ENCODE data around the gene COPS7A.
"Not testable (repeated sequence)": the region's sequence is repeated elsewhere in the genome, so short reads cannot be mapped to it uniquely, and the experiment has no call there.

Gene COPS7A

GRCh38 chr12:6708351-6708750, 15.5 kb upstream of the COPS7A start:
- not testable (repeated sequence) for H3K4me3 ChIP-seq (ENCODE audit: low read depth, low read length); H3K27ac ChIP-seq (ENCODE audit: low read depth, low read length); H3K9me3 ChIP-seq (ENCODE audit: control insufficient read depth, insufficient read depth, low read length); H3K9ac ChIP-seq (ENCODE audit: low read depth, low read length); H3K36me3 ChIP-seq (ENCODE audit: control insufficient read depth, insufficient read depth, low read length); H3K4me1 ChIP-seq (ENCODE audit: control insufficient read depth, insufficient read depth, low read length); H3K27me3 ChIP-seq (ENCODE audit: control insufficient read depth, insufficient read depth, low read length)

DNA sequence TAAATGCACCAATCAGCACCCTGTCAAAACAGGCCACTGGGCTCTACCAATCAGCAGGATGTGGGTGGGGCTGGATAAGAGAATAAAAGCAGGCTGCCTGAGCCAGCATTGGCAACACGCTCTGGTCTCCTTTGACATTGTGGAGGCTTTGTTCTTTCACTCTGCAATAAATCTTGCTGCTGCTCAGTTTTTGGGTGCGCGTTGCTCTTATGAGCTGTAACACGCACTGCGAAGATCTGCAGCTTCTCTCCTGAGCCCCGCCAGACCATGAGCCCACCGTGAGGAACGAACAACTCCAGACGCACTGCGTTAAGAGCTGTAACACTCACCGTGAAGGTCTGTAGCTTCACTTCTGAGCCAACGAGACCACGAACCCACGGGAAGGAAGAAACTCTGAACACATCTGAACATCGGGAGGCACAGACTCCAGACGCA, 14.9 kb upstream of the COPS7A start:
- Histone ChIP-seq H3K4me1 (ENCODE audit: control insufficient read depth, insufficient read depth, low read length) (no peaks in the 10 kb centered on the region), H3K4me3 (ENCODE audit: low read depth, low read length) (no peak overlapping the region), H3K9ac (ENCODE audit: low read depth, low read length) (no peak overlapping the region), H3K27me3 (ENCODE audit: control insufficient read depth, insufficient read depth, low read length) (no peaks in the 10 kb centered on the region), H3K27ac (ENCODE audit: low read depth, low read length) (no peak overlapping the region), H3K9me3 (ENCODE audit: control insufficient read depth, insufficient read depth, low read length) (no peaks in the 10 kb centered on the region), H3K36me3 (ENCODE audit: control insufficient read depth, insufficient read depth, low read length) (no peaks in the 10 kb centered on the region)

DNA sequence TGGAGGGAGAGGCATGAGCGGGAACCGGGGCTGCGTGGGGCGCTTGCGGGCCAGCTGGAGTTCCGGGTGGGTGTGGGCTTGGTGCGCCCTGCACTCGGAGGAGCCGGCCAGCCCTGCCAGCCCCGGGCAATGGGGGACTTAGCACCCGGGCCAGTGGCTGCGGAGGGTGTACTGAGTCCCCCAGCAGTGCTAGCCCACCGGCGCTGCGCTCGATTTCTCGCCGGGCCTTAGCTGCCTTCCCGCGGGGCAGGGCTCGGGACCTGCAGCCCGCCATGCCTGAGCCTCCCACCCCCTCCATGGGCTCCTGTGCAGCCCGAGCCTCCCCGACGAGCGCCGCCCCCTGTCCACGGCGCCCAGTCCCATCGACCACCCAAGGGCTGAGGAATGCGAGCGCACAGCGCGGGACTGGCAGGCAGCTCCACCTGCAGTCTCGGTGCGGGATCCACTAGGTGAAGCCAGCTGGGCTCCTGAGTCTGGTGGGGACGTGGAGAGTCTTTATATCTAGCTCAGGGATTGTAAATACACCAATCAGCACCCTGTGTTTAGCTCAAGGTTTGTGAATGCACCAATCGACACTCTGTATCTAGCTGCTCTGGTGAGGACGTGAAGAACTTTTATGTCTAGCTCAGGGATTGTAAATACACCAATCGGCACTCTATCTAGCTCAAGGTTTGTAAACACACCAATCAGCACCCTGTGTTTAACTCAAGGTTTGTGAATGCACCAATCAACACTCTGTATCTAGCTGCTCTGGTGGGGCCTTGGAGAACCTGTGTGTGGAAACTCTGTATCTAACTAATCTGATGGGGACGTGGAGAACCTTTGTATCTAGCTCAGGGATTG, 7.6 kb upstream of the COPS7A start:
- not testable (repeated sequence) for H3K27ac ChIP-seq (ENCODE audit: low read depth, low read length); H3K4me1 ChIP-seq (ENCODE audit: control insufficient read depth, insufficient read depth, low read length); H3K4me3 ChIP-seq (ENCODE audit: low read depth, low read length); H3K36me3 ChIP-seq (ENCODE audit: control insufficient read depth, insufficient read depth, low read length); H3K9ac ChIP-seq (ENCODE audit: low read depth, low read length); H3K9me3 ChIP-seq (ENCODE audit: control insufficient read depth, insufficient read depth, low read length); H3K27me3 ChIP-seq (ENCODE audit: control insufficient read depth, insufficient read depth, low read length)

DNA sequence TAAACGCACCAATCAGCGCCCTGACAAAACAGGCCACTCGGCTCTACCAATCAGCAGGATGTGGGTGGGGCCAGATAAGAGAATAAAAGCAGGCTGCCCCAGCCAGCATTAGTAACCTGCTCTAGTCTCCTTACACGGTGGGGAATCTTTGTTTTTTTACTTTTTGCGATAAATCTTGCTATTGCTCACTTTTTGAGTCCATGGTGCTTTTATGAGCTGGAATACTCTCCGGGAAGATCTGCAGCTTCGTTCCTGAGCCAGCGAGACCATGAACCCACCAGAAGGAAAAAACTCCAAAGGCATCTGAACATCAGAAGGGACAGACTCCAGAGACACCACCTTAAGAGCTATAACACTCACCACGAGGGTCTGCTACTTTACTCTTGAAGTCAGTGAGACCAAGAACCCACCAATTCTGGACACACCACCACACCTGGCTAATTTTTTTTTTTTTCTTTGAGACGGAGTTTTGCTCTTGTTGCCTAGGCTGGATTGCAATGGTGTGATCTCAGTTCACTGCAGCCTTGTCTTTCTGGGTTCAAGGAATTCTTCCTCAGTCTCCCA, 6.9 kb upstream of the COPS7A start:
- no peaks in the 10 kb centered on the region for H3K27me3 ChIP-seq (ENCODE audit: control insufficient read depth, insufficient read depth, low read length)
- no peaks in the 10 kb centered on the region for H3K9me3 ChIP-seq (ENCODE audit: control insufficient read depth, insufficient read depth, low read length)
- no peak overlapping the region for H3K27ac ChIP-seq (ENCODE audit: low read depth, low read length)
- H3K4me3 ChIP-seq (ENCODE audit: low read depth, low read length) = no peak overlapping the region
- no peaks in the 10 kb centered on the region for H3K4me1 ChIP-seq (ENCODE audit: control insufficient read depth, insufficient read depth, low read length)
- H3K36me3 ChIP-seq (ENCODE audit: control insufficient read depth, insufficient read depth, low read length) = no peaks in the 10 kb centered on the region
- H3K9ac ChIP-seq (ENCODE audit: low read depth, low read length) = no peak overlapping the region

- H3K9me3 ChIP-seq (ENCODE audit: control insufficient read depth, insufficient read depth, low read length) = no peaks in the 10 kb centered on the region
- H3K4me3 ChIP-seq (ENCODE audit: low read depth, low read length) = peak overlapping the region; percentile 72; the same call in 1 of the 2 replicates
- peaks cover 4% of the 10 kb centered on the region; the same call in 1 of the 2 replicates for H3K36me3 ChIP-seq (ENCODE audit: control insufficient read depth, insufficient read depth, low read length)
- H3K9ac ChIP-seq (ENCODE audit: low read depth, low read length) = no peak overlapping the region
- H3K27ac ChIP-seq (ENCODE audit: low read depth, low read length) = no peak overlapping the region
- no peaks in the 10 kb centered on the region for H3K27me3 ChIP-seq (ENCODE audit: control insufficient read depth, insufficient read depth, low read length)
- peaks cover 6% of the 10 kb centered on the region for H3K4me1 ChIP-seq (ENCODE audit: control insufficient read depth, insufficient read depth, low read length)
Observed at GRCh38 chr12:6722863-6723262, 983 bp upstream of the COPS7A start.

GRCh38 chr12:6724409-6724797, 557 bp downstream of the COPS7A start:
- H3K9me3 ChIP-seq (ENCODE audit: control insufficient read depth, insufficient read depth, low read length) = no peaks in the 10 kb centered on the region
- peaks cover 6% of the 10 kb centered on the region for H3K4me1 ChIP-seq (ENCODE audit: control insufficient read depth, insufficient read depth, low read length)
- H3K36me3 ChIP-seq (ENCODE audit: control insufficient read depth, insufficient read depth, low read length) = peaks cover 19% of the 10 kb centered on the region
- H3K27me3 ChIP-seq (ENCODE audit: control insufficient read depth, insufficient read depth, low read length) = no peaks in the 10 kb centered on the region
- peak overlapping the region; percentile 63 for H3K27ac ChIP-seq (ENCODE audit: low read depth, low read length)
- H3K9ac ChIP-seq (ENCODE audit: low read depth, low read length) = peak overlapping the region; percentile 49
- peak overlapping the region; percentile 72 for H3K4me3 ChIP-seq (ENCODE audit: low read depth, low read length)

- Histone ChIP-seq H3K9me3 (ENCODE audit: control insufficient read depth, insufficient read depth, low read length) (no peaks in the 10 kb centered on the region), H3K36me3 (ENCODE audit: control insufficient read depth, insufficient read depth, low read length) (peaks cover 29% of the 10 kb centered on the region), H3K27me3 (ENCODE audit: control insufficient read depth, insufficient read depth, low read length) (no peaks in the 10 kb centered on the region), H3K9ac (ENCODE audit: low read depth, low read length) (no peak overlapping the region), H3K4me1 (ENCODE audit: control insufficient read depth, insufficient read depth, low read length) (peaks cover 6% of the 10 kb centered on the region), H3K4me3 (ENCODE audit: low read depth, low read length) (no peak overlapping the region), H3K27ac (ENCODE audit: low read depth, low read length) (no peak overlapping the region)
Observed at GRCh38 chr12:6725350-6725749, 1.5 kb downstream of the COPS7A start.

GRCh38 chr12:6729186-6729585, 5.3 kb downstream of the COPS7A start:
- no peaks in the 10 kb centered on the region for H3K9me3 ChIP-seq (ENCODE audit: control insufficient read depth, insufficient read depth, low read length)
- peaks cover 6% of the 10 kb centered on the region for H3K4me1 ChIP-seq (ENCODE audit: control insufficient read depth, insufficient read depth, low read length)
- H3K4me3 ChIP-seq (ENCODE audit: low read depth, low read length) = no peak overlapping the region
- no peak overlapping the region for H3K27ac ChIP-seq (ENCODE audit: low read depth, low read length)
- peaks cover 44% of the 10 kb centered on the region for H3K36me3 ChIP-seq (ENCODE audit: control insufficient read depth, insufficient read depth, low read length)
- H3K9ac ChIP-seq (ENCODE audit: low read depth, low read length) = no peak overlapping the region
- H3K27me3 ChIP-seq (ENCODE audit: control insufficient read depth, insufficient read depth, low read length) = no peaks in the 10 kb centered on the region

- no peak overlapping the region for H3K9ac ChIP-seq (ENCODE audit: low read depth, low read length)
Observed at GRCh38 chr12:6730169-6730568, 6.3 kb downstream of the COPS7A start.

DNA sequence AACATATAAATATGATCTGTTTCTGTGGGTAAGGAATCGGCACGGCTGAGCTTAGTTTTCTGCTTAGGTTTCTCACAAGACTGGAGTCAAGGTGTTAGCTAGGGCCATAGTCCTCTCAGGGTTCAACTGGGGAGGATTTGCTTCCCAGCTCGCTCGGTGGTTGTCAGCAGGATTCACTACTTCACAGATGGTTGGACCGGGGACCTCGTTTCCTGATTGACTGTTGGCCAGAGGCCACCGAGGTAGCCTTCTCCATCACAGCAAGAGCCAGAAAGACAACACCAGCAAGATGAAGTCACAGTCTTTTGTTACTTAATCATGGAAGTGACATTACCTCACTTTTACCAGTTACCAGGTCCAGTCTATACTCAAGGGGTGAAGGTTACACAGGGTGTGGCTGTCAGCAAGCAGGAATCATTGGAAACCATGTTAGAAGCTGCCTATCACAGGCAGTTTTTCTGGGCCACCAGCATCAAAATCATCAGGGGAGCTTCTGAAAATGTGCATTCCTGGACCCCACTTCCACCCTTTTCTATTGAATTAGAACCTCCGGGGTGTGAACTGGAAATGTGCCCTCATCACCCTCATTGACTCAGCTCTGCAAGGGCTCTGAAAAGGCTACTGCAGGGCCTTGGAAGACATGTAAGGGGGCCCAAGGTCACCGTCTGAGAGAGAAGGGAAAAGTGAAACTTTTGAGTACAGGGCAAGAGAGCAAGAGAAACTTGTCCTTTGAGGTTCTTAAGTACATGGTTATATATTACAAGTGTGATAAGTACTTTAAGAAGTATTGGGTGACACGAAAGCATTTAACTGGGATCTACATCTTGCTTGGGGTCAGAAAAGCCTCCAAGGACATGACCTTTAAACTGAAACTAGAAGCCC, 10.9 kb downstream of the COPS7A start:
- Histone ChIP-seq H3K27ac (ENCODE audit: low read depth, low read length) (no peak overlapping the region), H3K9me3 (ENCODE audit: control insufficient read depth, insufficient read depth, low read length) (no peaks in the 10 kb centered on the region), H3K27me3 (ENCODE audit: control insufficient read depth, insufficient read depth, low read length) (no peaks in the 10 kb centered on the region), H3K9ac (ENCODE audit: low read depth, low read length) (no peak overlapping the region), H3K36me3 (ENCODE audit: control insufficient read depth, insufficient read depth, low read length) (peaks cover 22% of the 10 kb centered on the region), H3K4me3 (ENCODE audit: low read depth, low read length) (no peak overlapping the region), H3K4me1 (ENCODE audit: control insufficient read depth, insufficient read depth, low read length) (no peaks in the 10 kb centered on the region)

More at GRCh38 chr12:6730169-6730568, 6.3 kb downstream of the COPS7A start:
- Histone ChIP-seq H3K27ac (ENCODE audit: low read depth, low read length) (no peak overlapping the region), H3K9me3 (ENCODE audit: control insufficient read depth, insufficient read depth, low read length) (no peaks in the 10 kb centered on the region), H3K4me3 (ENCODE audit: low read depth, low read length) (no peak overlapping the region), H3K27me3 (ENCODE audit: control insufficient read depth, insufficient read depth, low read length) (no peaks in the 10 kb centered on the region), H3K36me3 (ENCODE audit: control insufficient read depth, insufficient read depth, low read length) (peaks cover 44% of the 10 kb centered on the region), H3K4me1 (ENCODE audit: control insufficient read depth, insufficient read depth, low read length) (no peaks in the 10 kb centered on the region)
